Activated CD4-positive, alpha-beta memory T cell treated with anti-CD3 and anti-CD28 coated beads, Interleukin-2, amount 10 ng/mL, durations not matched to agents 7 days and 5 days (primary cell): ENCODE results near the gene ARHGAP11A. TPM values are rescaled to one million over a fixed set of nuclear protein-coding genes. Genes with fewer than 3 reads are reported as not detected.

Source experiments
- CTCF ChIA-PET: fragments of 350-600 bp; sonication (Branson Sonifier 250); formaldehyde crosslinking; loops from one replicate; lab custom pipeline; 2021; ENCODE audit warnings: antibody characterized with exemption, inconsistent platforms; lab: Charles Lee
- POLR2A ChIA-PET: fragments of 350-600 bp; sonication (Branson Sonifier 250); formaldehyde crosslinking; loops from one replicate; lab custom pipeline; 2021; ENCODE audit warnings: antibody characterized with exemption; lab: Charles Lee
- DNase-seq: peaks from one replicate; pipeline ENCODE4 v3.0.0-alpha.2; 2020
- H3K27ac Mint-ChIP-seq: one replicate; pipeline ENCODE4 v1.8.0; 2021; ENCODE audit warnings: mild to moderate bottlenecking, mixed read lengths
- H3K27me3 Mint-ChIP-seq: one replicate; pipeline ENCODE4 v1.8.0; 2021; ENCODE audit warnings: mixed read lengths
- H3K36me3 Mint-ChIP-seq: one replicate; pipeline ENCODE4 v1.8.0; 2021; ENCODE audit warnings: low read depth, mixed read lengths
- H3K4me1 Mint-ChIP-seq: one replicate; pipeline ENCODE4 v1.8.0; 2021; ENCODE audit warnings: mixed read lengths
- H3K4me3 Mint-ChIP-seq: one replicate; pipeline ENCODE4 v1.8.0; 2021; ENCODE audit warnings: mild to moderate bottlenecking, mixed read lengths
- H3K9me3 Mint-ChIP-seq: one replicate; pipeline ENCODE4 v1.8.0; 2021; ENCODE audit warnings: mixed read lengths
- total RNA-seq, 2 experiments: library from RNA; stranded (reverse); gene quantifications; one replicate each; pipeline ENCODE4 v1.2.3, GENCODE V29; 2021

ARHGAP11A gene
- total RNA-seq, 2 experiments from 2014 or later: 134 to 139 TPM

GRCh38 chr15:32677238-32677750 is 62.0 kb downstream of the ARHGAP11A start:
- Mint-ChIP-seq H3K9me3 (no peaks in the 10 kb centered on the region), H3K4me3 (no peak overlapping the region), H3K27ac (no peak overlapping the region), H3K27me3 (no peaks in the 10 kb centered on the region), H3K36me3 (no peaks in the 10 kb centered on the region), H3K4me1 (no peaks in the 10 kb centered on the region)
- no peak for DNase-seq
- ChIA-PET CTCF (interaction anchor here (1.0 kb wide), 1 partner anchor 35 kb away, joined by 4 read pairs; no protein-coding TSS in a partner anchor), POLR2A (no interaction called here)

GRCh38 chr15:32679298-32679690 is 64.0 kb downstream of the ARHGAP11A start:
- Mint-ChIP-seq H3K4me3 (no peak overlapping the region), H3K36me3 (peaks cover under 1% of the 10 kb centered on the region), H3K4me1 (peaks cover 7% of the 10 kb centered on the region), H3K9me3 (no peaks in the 10 kb centered on the region), H3K27me3 (no peaks in the 10 kb centered on the region), H3K27ac (no peak overlapping the region)
- ChIA-PET POLR2A (no interaction called here), CTCF (interaction anchor here (1.4 kb wide), 1 partner anchor 17 kb away, joined by 7 read pairs; no protein-coding TSS in a partner anchor)
- no peak for DNase-seq

- Mint-ChIP-seq H3K27ac (no peak overlapping the region), H3K27me3 (no peaks in the 10 kb centered on the region), H3K9me3 (no peaks in the 10 kb centered on the region), H3K36me3 (peaks cover 10% of the 10 kb centered on the region), H3K4me1 (peaks cover 9% of the 10 kb centered on the region), H3K4me3 (no peak overlapping the region)
- ChIA-PET CTCF (interaction anchor here (1.0 kb wide), 1 partner anchor 26 kb away, joined by 3 read pairs; no protein-coding TSS in a partner anchor), POLR2A (no interaction called here)
- no peak for DNase-seq
Measured at GRCh38 chr15:32682569-32682968, 67.3 kb downstream of the ARHGAP11A start.

GRCh38 chr15:32682977-32683630 is 67.8 kb downstream of the ARHGAP11A start:
- H3K36me3 Mint-ChIP-seq: peaks cover 10% of the 10 kb centered on the region
- ChIA-PET CTCF (interaction anchor here (1.0 kb wide), 1 partner anchor 27 kb away, joined by 3 read pairs; no protein-coding TSS in a partner anchor), POLR2A (no interaction called here)
- no peak for DNase-seq
- H3K9me3 Mint-ChIP-seq: no peaks in the 10 kb centered on the region
- no peaks in the 10 kb centered on the region for H3K27me3 Mint-ChIP-seq
- peaks cover 9% of the 10 kb centered on the region for H3K4me1 Mint-ChIP-seq
- no peak overlapping the region for H3K27ac Mint-ChIP-seq
- no peak overlapping the region for H3K4me3 Mint-ChIP-seq

- H3K27me3 Mint-ChIP-seq: no peaks in the 10 kb centered on the region
- H3K9me3 Mint-ChIP-seq: no peaks in the 10 kb centered on the region
- H3K27ac Mint-ChIP-seq: no peak overlapping the region
- H3K4me1 Mint-ChIP-seq: peaks cover 9% of the 10 kb centered on the region
- no peak for DNase-seq
- CTCF ChIA-PET: no interaction called here
- POLR2A ChIA-PET: no interaction called here
- H3K36me3 Mint-ChIP-seq: peaks cover 10% of the 10 kb centered on the region
- H3K4me3 Mint-ChIP-seq: no peak overlapping the region
Measured at GRCh38 chr15:32683906-32684584, 68.7 kb downstream of the ARHGAP11A start.

DNA sequence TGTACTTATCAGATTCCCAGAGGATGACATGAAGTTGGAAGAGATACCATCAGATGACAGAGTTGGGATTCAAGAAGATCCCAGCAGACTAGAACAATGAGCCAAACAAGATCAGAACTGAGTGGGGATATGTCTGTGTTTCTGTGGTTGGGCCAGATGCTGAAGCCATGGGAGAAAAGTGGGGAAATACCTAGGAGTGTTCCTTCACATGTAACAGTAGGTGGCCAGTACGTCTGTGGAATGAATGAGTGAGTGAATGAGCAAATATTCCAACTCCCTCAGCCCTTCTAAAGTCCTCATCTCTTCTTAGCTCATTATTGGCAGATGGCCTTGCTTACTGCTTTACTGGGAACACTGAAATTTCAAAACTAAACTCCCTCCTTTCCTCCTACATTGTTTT is 70.3 kb downstream of the ARHGAP11A start:
- no peaks in the 10 kb centered on the region for H3K27me3 Mint-ChIP-seq
- no peaks in the 10 kb centered on the region for H3K9me3 Mint-ChIP-seq
- no peak overlapping the region for H3K4me3 Mint-ChIP-seq
- DNase-seq: no peak
- CTCF ChIA-PET: no interaction called here
- POLR2A ChIA-PET: no interaction called here
- H3K27ac Mint-ChIP-seq: no peak overlapping the region
- peaks cover 9% of the 10 kb centered on the region for H3K4me1 Mint-ChIP-seq
- peaks cover 10% of the 10 kb centered on the region for H3K36me3 Mint-ChIP-seq

GRCh38 chr15:32687556-32687955 is 72.3 kb downstream of the ARHGAP11A start:
- Mint-ChIP-seq H3K27me3 (no peaks in the 10 kb centered on the region), H3K9me3 (no peaks in the 10 kb centered on the region), H3K27ac (no peak overlapping the region), H3K4me1 (peaks cover 9% of the 10 kb centered on the region), H3K36me3 (peaks cover 10% of the 10 kb centered on the region), H3K4me3 (no peak overlapping the region)
- CTCF ChIA-PET: interaction anchor here (1.0 kb wide), 1 partner anchor 25 kb away, joined by 5 read pairs; no protein-coding TSS in a partner anchor
- POLR2A ChIA-PET: no interaction called here
- no peak for DNase-seq

DNA sequence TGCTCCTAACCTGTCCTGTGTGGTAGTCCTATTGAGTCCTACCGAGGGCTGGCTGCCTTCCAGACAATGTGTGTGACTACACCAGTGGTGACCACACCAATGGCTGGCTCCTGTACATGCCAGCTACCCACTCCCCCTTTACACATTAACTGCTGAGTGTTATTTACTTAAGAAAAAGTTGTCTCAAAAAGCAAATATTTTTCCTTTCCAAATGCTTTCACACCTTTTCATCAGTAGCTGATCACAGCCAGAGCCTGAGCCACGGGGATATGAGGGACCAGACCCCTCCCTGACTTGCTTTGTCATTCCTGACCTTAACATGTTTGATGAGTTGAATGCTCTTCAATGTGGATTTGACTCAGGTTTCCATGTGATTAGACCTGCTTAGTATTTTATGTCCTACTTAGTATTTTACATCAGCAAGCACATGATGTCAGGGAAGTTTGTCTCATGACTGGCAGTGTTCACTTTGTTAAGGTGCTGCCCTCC is 72.9 kb downstream of the ARHGAP11A start:
- no peaks in the 10 kb centered on the region for H3K27me3 Mint-ChIP-seq
- ChIA-PET CTCF (no interaction called here), POLR2A (no interaction called here)

More for the DNA sequence above, 72.9 kb downstream of the ARHGAP11A start:
- H3K9me3 Mint-ChIP-seq: no peaks in the 10 kb centered on the region
- H3K4me1 Mint-ChIP-seq: peaks cover 9% of the 10 kb centered on the region
- no peak overlapping the region for H3K27ac Mint-ChIP-seq
- DNase-seq: no peak
- H3K36me3 Mint-ChIP-seq: peaks cover 10% of the 10 kb centered on the region
- no peak overlapping the region for H3K4me3 Mint-ChIP-seq

Other genes with a start within 250 kb of the ARHGAP11A start
- gene GOLGA8K, start 212.2 kb upstream of the ARHGAP11A start, total RNA-seq: under 1 TPM; 0.60 to 0.81 TPM
- gene GOLGA8O, start 159.9 kb upstream of the ARHGAP11A start, total RNA-seq: 1 to 10 TPM; 5.7 to 7.8 TPM
- 10 to 100 TPM; 13.2 to 13.8 TPM for gene GOLGA8N, start 22.0 kb upstream of the ARHGAP11A start, total RNA-seq
- 1 to 10 TPM; 3.1 to 3.8 TPM for gene SCG5, start 26.2 kb downstream of the ARHGAP11A start, total RNA-seq
- not detected for gene GREM1, start 102.5 kb downstream of the ARHGAP11A start, total RNA-seq